NOMO-1 (cell line): Measurements from ENCODE around the gene TERF2IP.

Source experiments
- DNase-seq, 2 experiments: peaks; one replicate each; lab custom pipeline; 2025; ENCODE audit not compliant: unreplicated experiment in 2 of 2; lab: John Stamatoyannopoulos, UW

TERF2IP gene

GRCh38 chr16:75635036-75635435, 12.5 kb upstream of the TERF2IP start:
- DNase-seq: no peak

GRCh38 chr16:75640598-75640997, 7.0 kb upstream of the TERF2IP start:
- no peak for DNase-seq

- DNase-seq: no peak
Measured at GRCh38 chr16:75644240-75645012, 3.1 kb upstream of the TERF2IP start.

- DNase-seq: peak in 1 of 2 experiments; percentile 24
Measured at GRCh38 chr16:75647112-75647491, 471 bp upstream of the TERF2IP start.

GRCh38 chr16:75648265-75649076, 898 bp downstream of the TERF2IP start:
- peak; percentile 72 to 84 for DNase-seq

GRCh38 chr16:75653922-75654321, 6.3 kb downstream of the TERF2IP start:
- no peak for DNase-seq

- no peak for DNase-seq
Measured at GRCh38 chr16:75658175-75658574, 10.6 kb downstream of the TERF2IP start.

- no peak for DNase-seq
Measured at GRCh38 chr16:75660321-75660720, 12.7 kb downstream of the TERF2IP start.

- DNase-seq: no peak
Measured at GRCh38 chr16:75660726-75661302, 13.2 kb downstream of the TERF2IP start.

- DNase-seq: no peak
Measured at GRCh38 chr16:75667503-75667902, 19.9 kb downstream of the TERF2IP start.

- no peak for DNase-seq
Measured at GRCh38 chr16:75676909-75677308, 29.3 kb downstream of the TERF2IP start, which contains the start of gene CPHXL2. TSS of gene CPHXL2 (minus strand) at chr16:75677009. CDS start at chr16:75676999, 10 bp downstream.

- no peak for DNase-seq
Measured at GRCh38 chr16:75679366-75679765, 31.8 kb downstream of the TERF2IP start.

- no peak for DNase-seq
Measured at GRCh38 chr16:75682308-75682707, 34.7 kb downstream of the TERF2IP start.

- DNase-seq: no peak
Measured at GRCh38 chr16:75687361-75687760, 39.8 kb downstream of the TERF2IP start.

GRCh38 chr16:75695708-75696107, 48.1 kb downstream of the TERF2IP start:
- no peak for DNase-seq

- no peak for DNase-seq
Measured at GRCh38 chr16:75697571-75697970, 50.0 kb downstream of the TERF2IP start.

GRCh38 chr16:75701361-75701760, 53.8 kb downstream of the TERF2IP start, which contains the start of gene DUXB:
TSS of gene DUXB (minus strand) at chr16:75701461. CDS start at chr16:75701418, 43 bp downstream.
- DNase-seq: no peak

GRCh38 chr16:75702242-75702641, 54.7 kb downstream of the TERF2IP start:
- no peak for DNase-seq

GRCh38 chr16:75703306-75703705, 55.7 kb downstream of the TERF2IP start:
- no peak for DNase-seq
